Peyer's patch (tissue), 4 donors: ENCODE measurements around the gene FHOD3. TPM values are rescaled to one million over a fixed set of nuclear protein-coding genes. Genes with fewer than 3 reads are reported as not detected.
"Not testable (repeated sequence)": the region's sequence is repeated elsewhere in the genome, so short reads cannot be mapped to it uniquely, and the experiment has no call there.

ENCODE experiments used
- DNase-seq, 3 donors: peaks; one replicate each; pipeline ENCODE4 v3.0.0-alpha.2; 2017 to 2019
- H3K27ac ChIP-seq, 4 donors: fragments of 200-600 bp; sonication (generic); one replicate each; pipeline ENCODE4 v1.5.1; 2016 to 2019
- H3K27me3 ChIP-seq, 2 donors: fragments of 200-600 bp; sonication (generic); one replicate each; pipeline ENCODE4 v1.5.1; 2019
- H3K36me3 ChIP-seq, 3 donors: fragments of 200-600 bp; sonication (generic); one replicate each; pipeline ENCODE4 v1.5.1; 2016 to 2019
- H3K4me1 ChIP-seq, 4 donors: fragments of 200-600 bp; sonication (generic); one replicate each; pipeline ENCODE4 v1.5.1; 2016 to 2019
- H3K4me3 ChIP-seq, 4 donors: fragments of 200-600 bp; sonication (generic); 1 replicate in 3 of 4; 2 replicates in 1 of 4; pipeline ENCODE4 v1.5.1; 2016 to 2019; ENCODE audit warnings: mild to moderate bottlenecking in 1 of 4
- H3K9me3 ChIP-seq, 4 donors: fragments of 200-600 bp; sonication (generic); one replicate each; pipeline ENCODE4 v1.5.1; 2016 to 2019; ENCODE audit warnings: mild to moderate bottlenecking in 1 of 4
- POLR2A ChIP-seq, 2 donors: fragments of 450-650 bp; IDR thresholded peaks; one replicate each; pipeline ENCODE4 v1.5.1; 2017; ENCODE audit warnings: antibody characterized with exemption in 2 of 2, mild to moderate bottlenecking in 2 of 2, moderate library complexity in 2 of 2
- total RNA-seq, 4 donors: library from RNA; depleted of rRNA; stranded (reverse); fragments of >200 nt; gene quantifications; one replicate each; pipeline ENCODE4 v1.1.0, GENCODE V29; 2016
- TF ChIP-seq, protein P1 (sequence below), 6 experiments: fragments of 450-650 bp in 4 of 6; fragments of 200-600 bp in 2 of 6; sonication (generic) in 1 of 6; IDR thresholded peaks; one replicate each; pipeline ENCODE4 v1.5.1; 2017 to 2019; ENCODE audit warnings: antibody characterized with exemption in 6 of 6, mild to moderate bottlenecking in 3 of 6, moderate library complexity in 1 of 6

Gene FHOD3
- total RNA-seq, 4 donors from 2014 or later = 0.53 to 10.7 (median 4.6) TPM

DNA sequence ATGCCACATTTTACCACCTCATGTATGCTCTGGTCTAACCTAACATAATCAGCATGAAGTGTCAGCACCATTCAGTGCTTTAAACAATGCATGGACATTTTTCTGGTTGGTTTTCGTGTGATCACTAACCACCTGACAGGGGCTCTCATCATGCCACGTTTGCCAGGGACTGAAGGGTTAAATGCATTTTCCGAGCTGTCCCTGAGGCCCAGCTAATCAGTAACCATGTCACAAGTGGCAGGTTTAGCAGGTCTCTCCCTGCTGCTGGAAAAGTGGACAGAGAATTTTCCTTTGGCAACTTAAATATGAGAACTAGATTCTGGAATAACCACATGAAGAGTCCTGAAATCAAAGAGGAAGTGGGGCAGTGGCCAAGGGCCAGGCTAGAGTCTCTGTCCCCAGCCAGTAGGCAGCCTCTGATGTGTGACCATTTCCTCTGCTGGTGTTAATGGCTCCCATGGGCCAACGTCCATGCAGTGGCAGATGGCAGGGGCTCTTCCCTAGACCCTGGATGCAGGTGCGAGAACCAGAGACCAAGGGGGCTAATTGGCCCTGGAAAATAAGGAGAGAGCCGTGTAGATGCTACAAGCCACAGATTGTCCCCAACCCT, 461.8 kb downstream of the FHOD3 start:
- no peaks in the 10 kb centered on the region for H3K9me3 ChIP-seq
- no peaks in the 10 kb centered on the region for H3K36me3 ChIP-seq
- H3K4me3 ChIP-seq = no peak overlapping the region
- TF ChIP-seq, protein P1, sequence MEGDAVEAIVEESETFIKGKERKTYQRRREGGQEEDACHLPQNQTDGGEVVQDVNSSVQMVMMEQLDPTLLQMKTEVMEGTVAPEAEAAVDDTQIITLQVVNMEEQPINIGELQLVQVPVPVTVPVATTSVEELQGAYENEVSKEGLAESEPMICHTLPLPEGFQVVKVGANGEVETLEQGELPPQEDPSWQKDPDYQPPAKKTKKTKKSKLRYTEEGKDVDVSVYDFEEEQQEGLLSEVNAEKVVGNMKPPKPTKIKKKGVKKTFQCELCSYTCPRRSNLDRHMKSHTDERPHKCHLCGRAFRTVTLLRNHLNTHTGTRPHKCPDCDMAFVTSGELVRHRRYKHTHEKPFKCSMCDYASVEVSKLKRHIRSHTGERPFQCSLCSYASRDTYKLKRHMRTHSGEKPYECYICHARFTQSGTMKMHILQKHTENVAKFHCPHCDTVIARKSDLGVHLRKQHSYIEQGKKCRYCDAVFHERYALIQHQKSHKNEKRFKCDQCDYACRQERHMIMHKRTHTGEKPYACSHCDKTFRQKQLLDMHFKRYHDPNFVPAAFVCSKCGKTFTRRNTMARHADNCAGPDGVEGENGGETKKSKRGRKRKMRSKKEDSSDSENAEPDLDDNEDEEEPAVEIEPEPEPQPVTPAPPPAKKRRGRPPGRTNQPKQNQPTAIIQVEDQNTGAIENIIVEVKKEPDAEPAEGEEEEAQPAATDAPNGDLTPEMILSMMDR (IDR thresholded peaks at IDR 0.05) = no peak
- no peak for TF ChIP-seq POLR2A (IDR thresholded peaks at IDR 0.05)
- H3K27me3 ChIP-seq = no peaks in the 10 kb centered on the region
- DNase-seq = no peak
- H3K27ac ChIP-seq = no peak overlapping the region
- no peaks in the 10 kb centered on the region for H3K4me1 ChIP-seq

DNA sequence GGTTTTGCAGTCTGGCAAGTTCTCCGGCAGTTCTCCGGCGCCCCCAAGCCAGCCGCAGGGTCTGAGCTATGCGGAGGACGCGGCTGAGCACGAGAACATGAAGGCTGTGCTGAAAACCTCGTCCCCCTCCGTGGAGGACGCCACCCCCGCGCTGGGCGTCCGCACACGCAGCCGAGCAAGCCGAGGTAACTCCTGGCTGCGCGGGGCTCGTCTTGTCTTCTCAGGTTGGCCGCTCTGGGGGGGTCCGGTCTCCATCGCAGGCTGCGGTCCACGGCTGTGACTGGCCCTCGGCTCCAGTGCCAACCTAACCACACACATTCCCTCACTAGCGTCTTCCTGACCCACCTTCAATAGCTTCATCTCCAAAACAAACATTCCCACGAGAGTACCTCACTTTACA, 463.1 kb downstream of the FHOD3 start:
- Histone ChIP-seq H3K9me3 (no peaks in the 10 kb centered on the region), H3K4me3 (no peak overlapping the region), H3K27ac (no peak overlapping the region), H3K27me3 (no peaks in the 10 kb centered on the region), H3K36me3 (no peaks in the 10 kb centered on the region), H3K4me1 (no peaks in the 10 kb centered on the region)
- TF ChIP-seq, protein P1 (IDR thresholded peaks at IDR 0.05) = no peak
- TF ChIP-seq POLR2A (IDR thresholded peaks at IDR 0.05) = no peak
- no peak for DNase-seq

DNA sequence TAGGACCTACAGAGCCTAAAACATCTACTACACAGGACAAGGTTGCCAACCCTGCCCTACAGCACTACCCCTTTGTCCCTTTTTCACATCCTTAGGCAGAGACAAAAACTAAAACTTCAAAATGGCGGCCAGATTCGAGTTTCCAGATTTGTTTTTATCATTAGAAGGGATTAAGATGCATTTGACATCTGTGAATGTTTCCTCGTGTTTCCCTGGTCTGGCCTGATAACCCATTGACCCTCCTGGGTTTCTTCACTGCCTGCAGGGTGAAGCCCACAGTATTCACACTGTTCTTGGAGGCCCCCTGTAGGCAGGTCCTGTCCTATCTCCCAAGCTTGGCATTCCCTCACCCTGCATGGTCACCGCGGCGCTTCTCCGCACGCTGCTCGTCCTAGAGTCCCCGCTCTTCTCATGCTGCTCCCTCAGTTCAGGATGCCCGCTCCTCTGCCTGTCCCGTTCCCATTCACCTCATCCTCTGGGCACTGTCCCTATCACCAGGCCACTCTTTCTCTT, 463.7 kb downstream of the FHOD3 start:
- Histone ChIP-seq H3K4me3 (no peak overlapping the region), H3K36me3 (no peaks in the 10 kb centered on the region), H3K9me3 (no peaks in the 10 kb centered on the region), H3K27me3 (no peaks in the 10 kb centered on the region), H3K27ac (no peak overlapping the region), H3K4me1 (no peaks in the 10 kb centered on the region)
- TF ChIP-seq POLR2A (IDR thresholded peaks at IDR 0.05) = no peak
- TF ChIP-seq, protein P1 (IDR thresholded peaks at IDR 0.05) = no peak
- DNase-seq = no peak

DNA sequence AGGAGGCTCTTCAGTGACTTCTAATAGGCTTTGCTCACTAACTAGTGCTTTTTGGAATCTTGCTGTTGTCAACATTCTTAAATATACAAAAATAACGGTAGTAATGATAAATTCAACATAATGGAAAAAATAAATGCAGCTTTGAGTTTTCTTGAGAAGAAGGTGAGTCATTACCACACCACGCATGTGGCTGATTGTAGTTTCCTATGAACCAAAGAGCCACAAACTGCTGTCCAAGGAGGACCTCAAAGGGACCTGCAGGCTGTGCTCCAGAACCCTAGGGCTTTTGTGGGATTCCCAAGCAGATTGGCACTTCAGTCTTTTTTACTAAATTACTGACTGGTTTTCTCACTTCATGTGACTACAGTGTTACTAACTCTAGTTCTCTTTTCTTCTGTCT, 464.6 kb downstream of the FHOD3 start:
- Histone ChIP-seq H3K36me3 (no peaks in the 10 kb centered on the region), H3K9me3 (no peaks in the 10 kb centered on the region), H3K4me3 (no peak overlapping the region), H3K27me3 (no peaks in the 10 kb centered on the region), H3K27ac (no peak overlapping the region), H3K4me1 (no peaks in the 10 kb centered on the region)
- TF ChIP-seq, protein P1 (IDR thresholded peaks at IDR 0.05) = no peak
- TF ChIP-seq POLR2A (IDR thresholded peaks at IDR 0.05) = no peak
- no peak for DNase-seq

DNA sequence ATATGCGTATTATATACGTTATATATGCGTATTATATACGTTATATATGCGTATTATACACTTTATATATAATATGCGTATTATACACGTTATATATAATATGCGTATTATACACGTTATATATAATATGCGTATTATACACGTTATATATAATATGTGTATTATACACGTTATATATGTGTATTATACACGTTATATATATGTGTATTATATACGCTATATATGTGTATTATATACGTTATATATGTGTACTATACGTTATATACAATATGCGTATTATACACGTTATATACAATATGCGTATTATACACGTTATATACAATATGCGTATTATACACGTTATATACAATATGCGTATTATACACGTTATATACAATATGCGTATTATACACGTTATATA, 465.5 kb downstream of the FHOD3 start:
- not testable (repeated sequence) for H3K9me3 ChIP-seq, H3K4me1 ChIP-seq, H3K27ac ChIP-seq, DNase-seq, H3K27me3 ChIP-seq, H3K4me3 ChIP-seq, H3K36me3 ChIP-seq

DNA sequence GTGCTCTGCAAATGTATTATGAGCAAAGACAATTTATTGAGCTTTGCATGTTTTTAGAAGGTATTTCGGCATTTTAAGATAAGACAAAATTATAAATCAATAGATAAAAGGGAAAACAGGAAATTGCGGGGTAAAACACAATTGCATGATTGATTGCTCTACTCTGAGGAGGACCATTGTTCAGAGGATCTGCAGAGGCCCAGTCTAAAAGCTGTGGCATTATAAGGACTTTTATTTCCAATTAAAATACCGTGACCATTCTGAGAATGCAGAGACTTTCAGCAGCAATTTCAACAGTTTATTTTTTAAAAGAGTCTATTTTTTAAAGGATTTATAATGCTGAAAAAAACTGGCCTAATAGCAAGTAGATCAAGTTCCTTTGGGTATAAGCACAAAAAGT, 469.3 kb downstream of the FHOD3 start:
- no peak for TF ChIP-seq POLR2A (IDR thresholded peaks at IDR 0.05)
- TF ChIP-seq, protein P1 (IDR thresholded peaks at IDR 0.05) = no peak
- H3K27me3 ChIP-seq = no peaks in the 10 kb centered on the region
- H3K36me3 ChIP-seq = no peaks in the 10 kb centered on the region
- DNase-seq = no peak
- H3K27ac ChIP-seq = no peak overlapping the region
- H3K9me3 ChIP-seq = no peaks in the 10 kb centered on the region
- no peaks in the 10 kb centered on the region for H3K4me1 ChIP-seq
- H3K4me3 ChIP-seq = no peak overlapping the region
